Neural cell (in vitro differentiated cells): ENCODE measurements around the gene LIF. TPM values are rescaled to one million over a fixed set of nuclear protein-coding genes. Genes with fewer than 3 reads are reported as not detected.

Source experiments
- H2AFZ ChIP-seq: fragments of 200-600, 300-800 bp; sonication (generic), shearing (Covaris generic); 2 replicates; pipeline ENCODE4 v1.6.0; 2014; ENCODE audit warnings: low read depth, mild to moderate bottlenecking, antibody characterized with exemption, low read length, moderate library complexity
- H3F3A ChIP-seq: fragments of 200-600 bp; shearing (Covaris generic); 2 replicates; pipeline ENCODE4 v1.6.1; 2016; ENCODE audit warnings: mild to moderate bottlenecking, moderate library complexity, mixed read lengths, antibody characterized with exemption, low read length; ENCODE audit not compliant: insufficient read depth, poor library complexity, severe bottlenecking
- H3K27ac ChIP-seq: fragments of 200-600, 300-800 bp; sonication (generic), shearing (Covaris generic); 2 replicates; pipeline ENCODE4 v1.5.1; 2014; ENCODE audit warnings: mild to moderate bottlenecking, low read length, moderate library complexity
- H3K27me3 ChIP-seq: fragments of 300-800, 200-600 bp; sonication (generic), shearing (Covaris generic); 2 replicates; pipeline ENCODE4 v1.6.0; 2014; ENCODE audit warnings: mild to moderate bottlenecking, low read depth, low read length, moderate library complexity; ENCODE audit not compliant: insufficient read depth
- H3K36me3 ChIP-seq: fragments of 300-800, 200-600 bp; sonication (generic), shearing (Covaris generic); 2 replicates; pipeline ENCODE4 v1.5.1; 2014; ENCODE audit warnings: mild to moderate bottlenecking, antibody characterized with exemption, low read length, moderate library complexity; ENCODE audit not compliant: insufficient read depth
- H3K4me2 ChIP-seq: fragments of 300-800, 200-600 bp; sonication (generic), shearing (Covaris generic); 2 replicates; pipeline ENCODE4 v1.6.0; 2014; ENCODE audit warnings: mild to moderate bottlenecking, low read length
- H3K4me3 ChIP-seq: fragments of 300-800, 200-600 bp; sonication (generic), shearing (Covaris generic); 2 replicates; pipeline ENCODE4 v1.5.1; 2014; ENCODE audit warnings: mild to moderate bottlenecking, low read length, moderate library complexity
- H3K79me2 ChIP-seq: fragments of 200-600 bp; shearing (Covaris generic); replicated peaks from 2 replicates; pipeline ENCODE4 v1.6.0; 2014; ENCODE audit warnings: mild to moderate bottlenecking, low read length, moderate library complexity; ENCODE audit not compliant: insufficient read depth
- H3K9ac ChIP-seq: fragments of 300-800, 200-600 bp; sonication (generic), shearing (Covaris generic); 2 replicates; pipeline ENCODE4 v1.6.1; 2016; ENCODE audit warnings: mild to moderate bottlenecking, low read length, mixed read lengths
- H3K9me2 ChIP-seq: fragments of 200-600 bp; shearing (Covaris generic); 2 replicates; pipeline ENCODE4 v1.6.1; 2016; ENCODE audit warnings: mild to moderate bottlenecking, low read length, mixed read lengths; ENCODE audit not compliant: insufficient read depth
- H3K9me3 ChIP-seq: fragments of 200-600, 300-800 bp; sonication (generic), shearing (Covaris generic); 2 replicates; pipeline ENCODE4 v1.6.1; 2016; ENCODE audit warnings: mild to moderate bottlenecking, mixed run types, low read length, moderate library complexity, mixed read lengths
- H4K20me1 ChIP-seq: fragments of 200-600 bp; shearing (Covaris generic); 2 replicates; pipeline ENCODE4 v1.6.1; 2016; ENCODE audit warnings: mild to moderate bottlenecking, mixed run types; ENCODE audit not compliant: insufficient read depth
- EP300 ChIP-seq: fragments of 450-650 bp; conservative IDR thresholded peaks from 2 replicates; pipeline ENCODE4 v1.6.1; 2014; ENCODE audit warnings: antibody characterized with exemption, mild to moderate bottlenecking, moderate library complexity; ENCODE audit not compliant: poor library complexity, severe bottlenecking
- EZH2 ChIP-seq: fragments of 200-600, 300-800 bp; shearing (Covaris generic), sonication (generic); IDR thresholded peaks from 2 replicates; pipeline ENCODE4 v1.6.1; 2014; ENCODE audit warnings: antibody characterized with exemption, low read length, borderline replicate concordance, mild to moderate bottlenecking; ENCODE audit not compliant: insufficient read depth, poor library complexity, severe bottlenecking
- MXI1 ChIP-seq: fragments of 450-650 bp; conservative IDR thresholded peaks from 2 replicates; pipeline ENCODE4 v1.6.1; 2014; ENCODE audit warnings: antibody characterized with exemption, mild to moderate bottlenecking; ENCODE audit not compliant: poor library complexity, severe bottlenecking
- RAD21 ChIP-seq: fragments of 450-650 bp; conservative IDR thresholded peaks from 2 replicates; pipeline ENCODE4 v1.6.1; 2014; ENCODE audit warnings: antibody characterized with exemption, mild to moderate bottlenecking, moderate library complexity
- SMC3 ChIP-seq: fragments of 450-650 bp; conservative IDR thresholded peaks from 2 replicates; pipeline ENCODE4 v1.6.1; 2014; ENCODE audit warnings: antibody characterized with exemption, mild to moderate bottlenecking, moderate library complexity; ENCODE audit not compliant: poor library complexity
- TAF1 ChIP-seq: IDR thresholded peaks from 2 replicates; pipeline ENCODE4 v1.6.1; 2012; ENCODE audit warnings: low read depth
- polyA plus RNA-seq: library from polyadenylated mRNA; depleted of rRNA; stranded (reverse); fragments of >200 nt; gene quantifications from 2 replicates; pipeline ENCODE4 v1.2.3, GENCODE V29; 2014
- TF ChIP-seq, protein P1 (sequence below): fragments of 450-650 bp; IDR thresholded peaks from 2 replicates; pipeline ENCODE4 v1.5.1; 2014; ENCODE audit warnings: antibody characterized with exemption, mild to moderate bottlenecking, moderate library complexity; ENCODE audit not compliant: poor library complexity, severe bottlenecking
- TF ChIP-seq, protein P2 (sequence below): IDR thresholded peaks from 2 replicates; pipeline ENCODE4 v1.6.1; 2012; ENCODE audit warnings: borderline replicate concordance

LIF gene
- polyA plus RNA-seq, 1 donor from 2014 or later: 0.05 TPM

DNA sequence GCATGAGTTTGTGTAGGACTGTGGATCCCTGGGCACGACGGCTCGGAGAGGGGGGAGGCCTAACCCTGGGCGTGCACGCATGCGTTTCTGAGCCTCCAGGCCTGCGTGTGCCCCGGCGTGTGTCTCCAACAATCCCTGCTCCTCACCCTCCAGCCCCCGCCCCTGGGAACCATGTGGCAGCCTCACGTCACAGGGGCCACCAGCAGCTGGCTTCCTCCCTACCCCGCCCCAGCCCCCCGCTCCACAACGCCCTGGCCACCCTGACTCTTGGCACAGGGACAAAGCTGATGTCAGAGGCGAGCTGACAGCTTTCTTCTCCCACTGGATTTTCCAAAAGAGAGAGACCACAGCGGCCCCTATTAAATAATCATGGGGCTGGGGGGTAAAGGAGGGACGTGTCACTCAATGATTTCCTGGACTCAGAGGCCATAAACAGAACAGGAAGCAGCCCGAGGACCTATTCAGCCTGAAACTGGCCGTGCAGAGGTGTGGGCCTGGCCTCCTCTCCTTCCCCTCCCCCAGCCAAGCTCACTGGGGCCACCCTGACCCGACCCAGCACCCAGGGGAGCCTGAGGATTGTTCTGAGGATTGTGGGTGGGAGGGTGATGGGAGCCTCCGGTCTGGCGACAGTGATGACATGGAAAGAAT lies 6.8 kb upstream of the LIF start:
- Histone ChIP-seq H3K27me3 (no peaks in the 10 kb centered on the region), H3K27ac (no peak overlapping the region), H3K9ac (no peak overlapping the region), H3K4me3 (no peak overlapping the region), H3K79me2 (no peaks in the 10 kb centered on the region), H3K9me3 (no peaks in the 10 kb centered on the region), H3K36me3 (no peaks in the 10 kb centered on the region), H3F3A (no peaks in the 10 kb centered on the region), H3K4me2 (no peak overlapping the region), H4K20me1 (no peaks in the 10 kb centered on the region), H2AFZ (no peak overlapping the region), H3K9me2 (no peaks in the 10 kb centered on the region)
- no peak for TF ChIP-seq MXI1
- no peak for TF ChIP-seq TAF1
- TF ChIP-seq EZH2: no peak
- TF ChIP-seq SMC3: no peak
- TF ChIP-seq, protein P1, sequence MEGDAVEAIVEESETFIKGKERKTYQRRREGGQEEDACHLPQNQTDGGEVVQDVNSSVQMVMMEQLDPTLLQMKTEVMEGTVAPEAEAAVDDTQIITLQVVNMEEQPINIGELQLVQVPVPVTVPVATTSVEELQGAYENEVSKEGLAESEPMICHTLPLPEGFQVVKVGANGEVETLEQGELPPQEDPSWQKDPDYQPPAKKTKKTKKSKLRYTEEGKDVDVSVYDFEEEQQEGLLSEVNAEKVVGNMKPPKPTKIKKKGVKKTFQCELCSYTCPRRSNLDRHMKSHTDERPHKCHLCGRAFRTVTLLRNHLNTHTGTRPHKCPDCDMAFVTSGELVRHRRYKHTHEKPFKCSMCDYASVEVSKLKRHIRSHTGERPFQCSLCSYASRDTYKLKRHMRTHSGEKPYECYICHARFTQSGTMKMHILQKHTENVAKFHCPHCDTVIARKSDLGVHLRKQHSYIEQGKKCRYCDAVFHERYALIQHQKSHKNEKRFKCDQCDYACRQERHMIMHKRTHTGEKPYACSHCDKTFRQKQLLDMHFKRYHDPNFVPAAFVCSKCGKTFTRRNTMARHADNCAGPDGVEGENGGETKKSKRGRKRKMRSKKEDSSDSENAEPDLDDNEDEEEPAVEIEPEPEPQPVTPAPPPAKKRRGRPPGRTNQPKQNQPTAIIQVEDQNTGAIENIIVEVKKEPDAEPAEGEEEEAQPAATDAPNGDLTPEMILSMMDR: no peak

DNA sequence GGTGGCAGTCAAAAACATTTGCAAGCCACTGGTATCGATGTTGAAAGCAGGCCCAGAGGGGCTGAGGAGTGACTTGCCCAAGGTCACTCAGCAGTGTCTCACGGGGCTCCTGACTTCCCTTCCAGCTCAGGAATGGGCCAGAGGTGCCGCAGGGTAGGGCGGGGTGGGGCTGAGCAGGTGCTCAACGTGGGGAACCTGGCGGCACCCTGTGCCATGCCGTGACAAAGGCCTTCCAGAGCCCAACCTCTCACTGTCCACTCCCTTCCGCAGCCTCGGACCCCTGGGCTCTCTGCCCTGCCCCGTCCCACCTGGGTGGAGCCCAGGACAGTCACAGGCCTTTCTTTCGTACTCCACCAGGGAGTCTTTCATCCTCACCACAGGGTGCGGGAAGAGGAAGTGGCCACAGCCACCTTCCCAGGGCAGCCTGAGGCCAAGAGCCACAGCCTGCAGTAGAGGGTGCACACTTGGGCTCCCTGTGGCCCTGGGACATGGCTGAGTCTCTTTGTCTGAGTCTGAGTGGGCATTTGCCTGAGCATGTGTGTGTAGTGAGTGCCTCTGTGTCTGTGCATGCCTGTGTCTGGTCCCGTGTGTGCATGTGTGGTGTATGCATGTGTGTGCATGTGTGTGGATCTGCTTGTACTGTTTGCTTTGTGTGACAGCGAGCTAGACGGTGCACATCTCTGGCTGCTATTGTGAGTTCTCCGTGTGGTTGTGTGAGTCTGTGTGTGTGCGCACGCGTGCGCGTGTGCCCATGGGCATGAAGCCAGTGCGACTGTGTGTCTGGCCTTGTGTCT lies 6.0 kb upstream of the LIF start:
- no peak overlapping the region for H3K27ac ChIP-seq
- H3K9me3 ChIP-seq: no peaks in the 10 kb centered on the region
- TF ChIP-seq EP300 (no peak), RAD21 (no peak), MXI1 (no peak), EZH2 (no peak), TAF1 (no peak)
- TF ChIP-seq, protein P2, sequence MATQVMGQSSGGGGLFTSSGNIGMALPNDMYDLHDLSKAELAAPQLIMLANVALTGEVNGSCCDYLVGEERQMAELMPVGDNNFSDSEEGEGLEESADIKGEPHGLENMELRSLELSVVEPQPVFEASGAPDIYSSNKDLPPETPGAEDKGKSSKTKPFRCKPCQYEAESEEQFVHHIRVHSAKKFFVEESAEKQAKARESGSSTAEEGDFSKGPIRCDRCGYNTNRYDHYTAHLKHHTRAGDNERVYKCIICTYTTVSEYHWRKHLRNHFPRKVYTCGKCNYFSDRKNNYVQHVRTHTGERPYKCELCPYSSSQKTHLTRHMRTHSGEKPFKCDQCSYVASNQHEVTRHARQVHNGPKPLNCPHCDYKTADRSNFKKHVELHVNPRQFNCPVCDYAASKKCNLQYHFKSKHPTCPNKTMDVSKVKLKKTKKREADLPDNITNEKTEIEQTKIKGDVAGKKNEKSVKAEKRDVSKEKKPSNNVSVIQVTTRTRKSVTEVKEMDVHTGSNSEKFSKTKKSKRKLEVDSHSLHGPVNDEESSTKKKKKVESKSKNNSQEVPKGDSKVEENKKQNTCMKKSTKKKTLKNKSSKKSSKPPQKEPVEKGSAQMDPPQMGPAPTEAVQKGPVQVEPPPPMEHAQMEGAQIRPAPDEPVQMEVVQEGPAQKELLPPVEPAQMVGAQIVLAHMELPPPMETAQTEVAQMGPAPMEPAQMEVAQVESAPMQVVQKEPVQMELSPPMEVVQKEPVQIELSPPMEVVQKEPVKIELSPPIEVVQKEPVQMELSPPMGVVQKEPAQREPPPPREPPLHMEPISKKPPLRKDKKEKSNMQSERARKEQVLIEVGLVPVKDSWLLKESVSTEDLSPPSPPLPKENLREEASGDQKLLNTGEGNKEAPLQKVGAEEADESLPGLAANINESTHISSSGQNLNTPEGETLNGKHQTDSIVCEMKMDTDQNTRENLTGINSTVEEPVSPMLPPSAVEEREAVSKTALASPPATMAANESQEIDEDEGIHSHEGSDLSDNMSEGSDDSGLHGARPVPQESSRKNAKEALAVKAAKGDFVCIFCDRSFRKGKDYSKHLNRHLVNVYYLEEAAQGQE: no peak
- H3K9ac ChIP-seq: no peak overlapping the region
- no peaks in the 10 kb centered on the region for H3K79me2 ChIP-seq
- H4K20me1 ChIP-seq: no peaks in the 10 kb centered on the region
- H3K4me3 ChIP-seq: no peak overlapping the region
- H3K36me3 ChIP-seq: no peaks in the 10 kb centered on the region
- no peaks in the 10 kb centered on the region for H3K9me2 ChIP-seq
- no peaks in the 10 kb centered on the region for H3F3A ChIP-seq
- no peak overlapping the region for H2AFZ ChIP-seq
- H3K4me2 ChIP-seq: no peak overlapping the region
- no peaks in the 10 kb centered on the region for H3K27me3 ChIP-seq
